HUES64 (cell line): ENCODE results near the gene LTBP2.

Experiments
- H3K27ac ChIP-seq: 2 replicates; pipeline ENCODE4 v1.7.0; 2013; ENCODE audit warnings: low read depth, low read length, inconsistent platforms
- H3K27me3 ChIP-seq: 2 replicates; pipeline ENCODE4 v1.6.1; 2013; ENCODE audit warnings: mild to moderate bottlenecking, low read length; ENCODE audit not compliant: insufficient read depth
- H3K36me3 ChIP-seq: 2 replicates; pipeline ENCODE4 v1.6.1; 2013; ENCODE audit warnings: mild to moderate bottlenecking, low read length; ENCODE audit not compliant: insufficient read depth
- H3K4me1 ChIP-seq: 2 replicates; pipeline ENCODE4 v1.6.1; 2013; ENCODE audit warnings: mild to moderate bottlenecking, low read length, moderate library complexity; ENCODE audit not compliant: insufficient read depth
- H3K4me3 ChIP-seq: 2 replicates; pipeline ENCODE4 v1.5.1; 2013; ENCODE audit warnings: mild to moderate bottlenecking, low read length, moderate library complexity
- H3K9ac ChIP-seq: 2 replicates; pipeline ENCODE4 v1.6.1; 2013; ENCODE audit warnings: mild to moderate bottlenecking, low read depth, low read length
- H3K9me3 ChIP-seq: 2 replicates; pipeline ENCODE4 v1.6.1; 2013; ENCODE audit warnings: low read depth, low read length; ENCODE audit not compliant: insufficient read depth
- WGBS: fragments of 150-250, 120-280 bp; methylation state at CpG from one replicate; pipeline ENCODE4 v1.1.7; 2013; ENCODE audit warnings: missing lambda C conversion rate; 5-methylcytosine and 5-hydroxymethylcytosine counted together

Gene LTBP2

DNA sequence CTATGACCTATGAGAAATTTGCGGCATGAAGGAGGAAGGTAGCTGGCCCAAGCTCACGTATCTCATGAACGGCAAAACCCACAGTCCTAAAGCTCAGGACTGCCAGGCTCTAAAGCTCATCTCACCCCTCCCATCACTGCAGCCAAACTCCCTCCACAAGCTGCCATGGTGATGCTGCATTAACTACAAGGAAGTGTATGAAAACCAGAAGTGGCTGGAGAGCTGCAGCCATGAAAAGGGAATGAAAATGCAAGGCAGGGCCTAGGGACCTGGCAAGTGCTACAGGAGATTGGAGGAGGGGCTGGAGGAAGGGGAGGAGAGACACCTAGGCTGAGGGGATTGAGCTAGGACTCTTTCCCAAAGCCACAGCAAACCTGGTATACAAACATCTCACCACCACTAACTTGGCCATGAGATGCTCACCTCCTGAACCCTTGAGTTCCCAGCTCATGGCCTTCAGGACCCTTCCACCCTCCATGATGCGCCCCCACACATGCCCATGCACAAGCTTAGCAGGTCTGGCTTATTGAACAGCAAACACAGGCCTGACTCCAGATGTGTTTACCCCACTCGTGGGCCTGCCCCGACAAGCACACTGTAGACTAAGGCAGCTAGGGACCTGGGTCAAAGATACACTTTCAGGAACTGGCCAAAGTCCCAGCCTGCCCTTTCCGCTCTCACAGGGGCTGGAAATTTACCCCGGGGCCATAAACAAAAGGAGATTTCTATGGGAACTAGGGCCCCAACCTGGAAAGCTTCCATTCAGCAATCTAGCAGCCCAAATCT, 42.0 kb downstream of the LTBP2 start:
- H3K27ac ChIP-seq, result no peak overlapping the region
- no peaks in the 10 kb centered on the region for H3K27me3 ChIP-seq
- 74% methylated on average over 8 of the region's 8 CpGs for WGBS
- H3K9me3 ChIP-seq, result no peaks in the 10 kb centered on the region
- no peak overlapping the region for H3K4me3 ChIP-seq
- H3K9ac ChIP-seq, result no peak overlapping the region
- peaks cover 14% of the 10 kb centered on the region; the same call in 1 of the 2 replicates for H3K4me1 ChIP-seq
- no peaks in the 10 kb centered on the region for H3K36me3 ChIP-seq

DNA sequence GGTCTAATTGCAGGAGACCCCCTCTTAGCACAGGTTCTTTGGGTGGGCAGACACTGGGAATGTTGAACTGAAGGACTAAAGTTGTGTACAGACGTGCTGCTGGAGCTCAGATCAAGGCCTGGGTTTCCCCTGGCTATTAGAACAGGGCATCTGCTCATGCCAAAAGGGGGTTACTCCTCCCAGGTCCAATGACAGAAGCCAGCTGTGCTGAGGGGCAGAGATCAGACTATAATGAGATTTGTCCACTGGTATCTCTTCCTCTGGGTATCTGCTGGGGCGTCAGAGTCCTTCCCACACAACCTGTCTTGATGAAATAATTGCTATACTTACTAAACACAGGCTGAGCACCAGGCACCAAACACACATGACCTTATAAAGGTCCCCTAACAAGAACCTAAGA, 42.6 kb downstream of the LTBP2 start:
- no peaks in the 10 kb centered on the region for H3K27me3 ChIP-seq
- 94% methylated on average over 2 of the region's 2 CpGs for WGBS
- H3K9me3 ChIP-seq, result no peaks in the 10 kb centered on the region
- H3K4me3 ChIP-seq, result no peak overlapping the region
- H3K36me3 ChIP-seq, result no peaks in the 10 kb centered on the region
- H3K9ac ChIP-seq, result no peak overlapping the region
- H3K27ac ChIP-seq, result no peak overlapping the region
- peaks cover 14% of the 10 kb centered on the region; the same call in 1 of the 2 replicates for H3K4me1 ChIP-seq

DNA sequence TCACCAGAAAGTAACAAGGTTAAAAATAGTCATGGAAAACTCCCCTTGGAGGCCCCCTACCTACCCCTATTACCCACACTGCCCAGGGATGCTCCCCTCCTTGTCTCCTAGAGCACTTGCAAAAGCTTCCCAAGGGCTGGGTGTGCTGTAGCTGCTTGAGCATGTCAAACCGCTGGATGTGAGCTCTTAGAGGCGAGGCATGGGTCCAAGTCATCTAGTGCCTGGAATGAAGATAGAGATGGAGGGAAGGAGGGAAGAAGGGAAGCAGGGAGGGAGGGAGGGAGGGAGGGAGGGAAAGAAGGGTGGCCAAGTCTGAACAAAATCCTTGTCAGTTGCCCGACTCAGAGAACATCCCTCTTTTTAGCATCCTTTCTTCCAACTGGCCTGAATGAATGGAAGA, 43.1 kb downstream of the LTBP2 start:
- Histone ChIP-seq H3K4me3 (no peak overlapping the region), H3K9me3 (no peaks in the 10 kb centered on the region), H3K27me3 (no peaks in the 10 kb centered on the region), H3K27ac (no peak overlapping the region), H3K9ac (no peak overlapping the region), H3K4me1 (peaks cover 14% of the 10 kb centered on the region; the same call in 1 of the 2 replicates), H3K36me3 (no peaks in the 10 kb centered on the region)
- WGBS, result 94% methylated on average over 2 of the region's 3 CpGs

DNA sequence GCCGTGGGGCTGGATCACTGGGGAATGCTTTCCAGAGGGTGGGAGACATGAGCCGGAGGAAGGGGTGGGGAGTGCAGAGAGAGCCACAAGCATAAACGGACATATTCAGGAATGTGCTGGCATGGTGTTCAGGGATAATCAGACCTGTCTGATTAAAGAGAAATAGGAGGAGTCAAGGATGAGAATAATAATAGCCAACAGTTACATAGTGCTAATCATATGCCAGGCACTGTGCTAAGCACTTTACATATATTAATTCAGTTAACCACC, 43.7 kb downstream of the LTBP2 start:
- peaks cover 18% of the 10 kb centered on the region; the same call in 1 of the 2 replicates for H3K4me1 ChIP-seq

DNA sequence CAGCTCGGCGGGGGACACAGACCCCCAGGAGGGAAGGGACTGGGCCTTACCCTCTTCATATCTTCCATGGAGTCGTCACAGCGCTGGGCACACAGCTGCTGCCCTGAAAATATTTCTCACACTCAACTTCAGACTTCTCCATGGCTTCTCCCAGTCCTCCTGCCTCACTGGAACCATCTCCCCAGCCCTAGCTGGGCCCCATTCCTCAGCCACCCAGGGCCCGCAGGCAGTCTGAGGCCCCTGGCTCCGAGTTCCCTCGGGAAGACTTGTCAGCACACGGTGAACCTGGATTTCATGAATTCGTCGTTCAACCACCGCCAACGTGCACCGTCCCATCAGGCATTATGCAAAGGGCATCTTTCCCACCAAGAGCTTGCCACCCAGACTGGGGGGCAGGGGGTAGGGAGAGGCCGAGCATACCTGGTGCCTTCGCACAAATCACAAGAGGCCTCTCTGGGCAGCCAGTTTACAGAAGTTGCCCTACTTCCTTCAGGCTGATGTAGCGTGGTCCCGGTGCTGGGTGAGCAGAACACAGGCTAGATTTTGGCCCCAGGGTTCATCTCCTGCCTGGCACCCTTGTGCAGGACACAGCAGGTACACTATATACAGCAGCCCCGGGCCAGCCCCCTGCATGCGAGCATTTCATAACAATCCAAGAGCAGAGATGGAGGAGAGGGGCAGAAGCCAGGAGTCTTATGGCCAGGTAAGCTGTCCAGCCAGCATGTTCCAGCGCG, 44.2 kb downstream of the LTBP2 start:
- Histone ChIP-seq H3K27ac (no peak overlapping the region), H3K36me3 (no peaks in the 10 kb centered on the region), H3K4me3 (no peak overlapping the region), H3K4me1 (peaks cover 16% of the 10 kb centered on the region; the same call in 1 of the 2 replicates), H3K9ac (no peak overlapping the region), H3K9me3 (no peaks in the 10 kb centered on the region), H3K27me3 (no peaks in the 10 kb centered on the region)
- WGBS, result 95% methylated on average over 21 of the region's 21 CpGs

More for the DNA sequence above, 43.7 kb downstream of the LTBP2 start:
- Histone ChIP-seq H3K27me3 (no peaks in the 10 kb centered on the region), H3K27ac (no peak overlapping the region), H3K36me3 (no peaks in the 10 kb centered on the region), H3K9ac (no peak overlapping the region), H3K9me3 (no peaks in the 10 kb centered on the region), H3K4me3 (no peak overlapping the region)
- 91% methylated on average over 3 of the region's 3 CpGs for WGBS

DNA sequence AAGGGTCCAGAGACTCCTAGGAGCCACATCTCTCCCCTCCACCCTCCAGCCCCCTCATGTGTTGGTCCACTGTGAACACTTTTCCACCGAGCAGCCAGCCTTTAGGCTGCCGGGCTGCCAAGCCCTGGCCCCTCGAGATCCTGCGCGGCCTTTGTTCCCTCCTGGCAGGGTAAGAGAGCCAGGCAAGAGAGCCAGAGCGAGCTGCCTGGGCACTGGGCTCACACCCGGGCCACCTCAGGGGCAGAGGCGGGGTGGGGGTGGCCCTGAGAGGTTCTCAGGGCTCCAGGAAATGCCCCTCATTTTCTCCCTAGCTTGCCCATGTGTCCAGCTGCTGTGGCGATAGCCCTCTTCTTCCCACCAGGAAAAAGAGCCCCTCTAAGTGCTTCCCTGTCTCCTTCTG, 44.8 kb downstream of the LTBP2 start:
- H3K36me3 ChIP-seq, result no peaks in the 10 kb centered on the region
- peaks cover 10% of the 10 kb centered on the region; the same call in 1 of the 2 replicates for H3K4me1 ChIP-seq
- H3K4me3 ChIP-seq, result no peak overlapping the region
- H3K9me3 ChIP-seq, result no peaks in the 10 kb centered on the region
- H3K27ac ChIP-seq, result no peak overlapping the region
- no peak overlapping the region for H3K9ac ChIP-seq
- H3K27me3 ChIP-seq, result no peaks in the 10 kb centered on the region
- WGBS, result 93% methylated on average over 9 of the region's 9 CpGs

DNA sequence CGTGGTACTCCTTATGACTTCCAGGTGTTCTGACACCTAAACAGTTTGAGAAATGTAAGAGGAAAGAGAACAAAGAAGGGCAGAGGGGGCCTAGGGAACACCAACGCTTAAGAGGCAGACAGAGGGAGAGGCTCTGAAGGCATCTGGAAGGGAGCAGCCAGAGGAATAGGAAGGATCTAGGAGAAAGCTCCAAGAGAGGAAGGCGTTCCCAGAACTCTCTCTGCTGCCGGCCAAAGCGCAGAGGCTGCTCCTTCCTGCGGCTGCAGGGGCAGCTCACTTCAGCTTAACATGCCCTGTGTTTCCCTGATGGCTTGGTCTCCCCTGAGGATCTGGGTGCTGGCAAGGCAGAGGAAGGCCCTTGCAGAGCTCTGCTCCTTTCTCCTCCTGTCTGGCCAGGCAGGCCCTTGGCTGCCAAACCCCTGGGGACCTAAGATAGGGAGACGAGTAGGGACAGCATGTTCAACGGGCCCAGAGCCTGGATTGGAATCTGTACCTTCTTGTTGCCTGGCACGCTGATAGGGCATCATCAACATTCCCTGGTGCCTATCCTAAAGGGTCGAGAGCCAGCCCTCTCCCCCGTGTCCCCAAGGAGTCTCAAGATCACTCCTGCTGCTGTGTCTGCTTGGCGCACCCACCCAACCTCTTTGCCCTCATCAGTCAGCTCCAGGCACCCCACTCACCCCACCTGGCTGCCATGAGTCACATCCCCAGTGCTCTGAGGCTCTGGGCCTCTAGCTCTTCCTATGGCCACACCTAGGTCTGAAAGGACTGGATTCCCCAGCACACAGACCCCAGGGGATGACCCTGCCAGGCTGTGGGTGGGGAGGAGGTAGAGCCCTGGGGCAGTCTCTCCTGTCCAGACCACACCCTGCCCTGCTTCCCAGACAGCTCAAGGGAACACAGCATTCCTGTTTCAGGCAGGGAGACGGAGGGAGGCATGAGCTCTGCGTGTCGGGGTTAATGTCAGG, 45.6 kb downstream of the LTBP2 start:
- Histone ChIP-seq H3K27me3 (no peaks in the 10 kb centered on the region), H3K4me1 (peaks cover 10% of the 10 kb centered on the region; the same call in 1 of the 2 replicates), H3K27ac (no peak overlapping the region), H3K4me3 (no peak overlapping the region), H3K9me3 (no peaks in the 10 kb centered on the region), H3K9ac (no peak overlapping the region), H3K36me3 (no peaks in the 10 kb centered on the region)
- WGBS, result 87% methylated on average over 15 of the region's 15 CpGs

DNA sequence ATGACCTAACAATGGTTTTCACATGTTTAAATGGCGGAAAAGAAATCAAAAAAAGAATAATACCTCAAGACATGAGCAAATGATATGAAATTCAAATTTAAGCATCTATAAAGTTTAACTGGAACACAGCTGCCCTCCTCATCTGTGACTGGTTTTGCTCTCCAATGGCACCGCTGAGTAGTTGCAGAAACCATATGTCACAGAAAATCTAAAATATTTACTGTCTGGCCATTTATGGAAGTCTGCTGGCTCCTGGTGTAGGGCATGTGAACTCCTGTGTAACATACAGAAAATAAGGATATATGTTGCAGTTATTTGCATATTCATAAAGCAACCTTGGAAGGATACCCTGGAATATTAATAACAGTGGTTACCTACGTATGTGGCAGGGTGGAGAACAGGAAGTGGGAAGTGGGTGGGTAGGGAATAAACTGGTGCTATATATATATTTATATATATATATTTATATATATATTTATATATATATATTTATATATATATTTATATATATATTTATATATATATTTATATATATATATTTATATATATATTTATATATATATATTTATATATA, 48.4 kb downstream of the LTBP2 start:
- H3K9ac ChIP-seq, result no peak overlapping the region
- H3K4me1 ChIP-seq, result peaks cover 6% of the 10 kb centered on the region; the same call in 1 of the 2 replicates
- no peaks in the 10 kb centered on the region for H3K36me3 ChIP-seq
- H3K27ac ChIP-seq, result no peak overlapping the region
- no peaks in the 10 kb centered on the region for H3K27me3 ChIP-seq
- 94% methylated on average over 3 of the region's 3 CpGs for WGBS
- H3K9me3 ChIP-seq, result no peaks in the 10 kb centered on the region
- H3K4me3 ChIP-seq, result no peak overlapping the region

DNA sequence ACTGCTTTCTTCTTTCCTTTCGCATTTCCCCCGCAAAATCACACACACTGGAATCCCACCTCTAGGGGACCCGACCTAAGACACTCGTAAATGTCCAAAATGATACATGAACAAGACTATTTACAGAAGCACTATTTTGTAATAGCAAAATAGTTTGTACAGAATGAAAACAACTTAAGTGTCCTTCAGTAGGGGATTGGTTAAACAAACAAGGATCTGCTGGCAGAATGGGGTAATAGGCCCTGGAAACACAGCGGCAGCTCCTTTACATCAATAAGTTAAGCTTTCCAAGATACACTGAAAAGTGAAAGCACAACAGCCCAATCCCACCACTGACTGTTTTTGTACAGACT, 48.8 kb downstream of the LTBP2 start:
- no peak overlapping the region for H3K27ac ChIP-seq

DNA sequence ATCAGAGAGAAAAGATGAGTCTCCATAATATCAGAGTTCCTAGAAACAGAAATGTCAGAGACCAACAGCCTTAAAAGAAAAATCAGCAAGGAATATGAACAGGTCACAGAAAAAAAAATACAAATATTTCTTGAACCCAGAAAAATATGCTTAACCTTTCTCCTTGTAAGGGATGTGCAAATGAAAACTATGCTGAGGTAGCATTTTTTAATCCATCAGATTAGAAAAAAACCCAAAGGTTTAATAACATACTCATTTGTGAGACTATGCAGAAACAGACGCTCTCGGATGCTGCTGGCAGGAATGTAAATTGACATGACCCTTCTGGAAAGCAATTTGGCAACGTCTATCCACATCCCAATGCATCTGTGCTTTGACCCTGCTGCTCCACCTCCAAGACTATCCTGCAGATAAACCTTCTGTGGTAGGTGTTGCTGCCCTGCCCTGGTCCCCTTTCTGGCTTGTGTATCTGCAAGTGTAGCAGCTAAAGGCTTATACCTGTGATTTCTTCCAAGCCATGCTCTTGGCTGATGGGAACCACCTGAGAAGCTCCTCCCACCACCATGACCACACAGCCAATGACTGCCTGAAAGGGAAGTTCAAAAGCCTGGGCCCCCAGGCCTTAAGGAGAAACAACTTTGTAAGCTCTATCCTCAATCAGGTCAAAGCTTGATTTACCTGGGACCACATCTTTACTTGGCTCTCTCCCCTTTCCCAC, 49.4 kb downstream of the LTBP2 start:
- Histone ChIP-seq H3K27ac (no peak overlapping the region), H3K4me1 (peaks cover 6% of the 10 kb centered on the region; the same call in 1 of the 2 replicates), H3K4me3 (no peak overlapping the region), H3K27me3 (no peaks in the 10 kb centered on the region), H3K9ac (no peak overlapping the region), H3K9me3 (no peaks in the 10 kb centered on the region), H3K36me3 (no peaks in the 10 kb centered on the region)
- WGBS, result 83% methylated on average over 3 of the region's 3 CpGs

More for the DNA sequence above, 48.8 kb downstream of the LTBP2 start:
- no peaks in the 10 kb centered on the region for H3K9me3 ChIP-seq
- 87% methylated on average over 5 of the region's 5 CpGs for WGBS
- no peaks in the 10 kb centered on the region for H3K36me3 ChIP-seq
- H3K4me1 ChIP-seq, result peaks cover 6% of the 10 kb centered on the region; the same call in 1 of the 2 replicates
- H3K4me3 ChIP-seq, result no peak overlapping the region
- H3K27me3 ChIP-seq, result no peaks in the 10 kb centered on the region
- H3K9ac ChIP-seq, result no peak overlapping the region
